K562 (cell line): ENCODE results near the gene VPS35L.
"Not testable (repeated sequence)": the region's sequence is repeated elsewhere in the genome, so short reads cannot be mapped to it uniquely, and the experiment has no call there.

Source experiments
- BRCA1 ChIP-seq, 2 experiments: fragments of 450-650 bp in 1 of 2; sonication (generic) in 1 of 2; formaldehyde crosslinking in 1 of 2; IDR thresholded peaks; 2 replicates each; pipeline versions ENCODE4 v1.5.0 to v1.6.1; 2017 to 2020; ENCODE audit warnings: mild to moderate bottlenecking in 1 of 2, missing genetic modification reagents in 1 of 2
- CHCHD3 ChIP-seq: fragments of 250-450 bp; sonication (Bioruptor Pico); IDR thresholded peaks from 2 replicates; pipeline ENCODE4 v2.1.2; 2022; ENCODE audit warnings: mild to moderate bottlenecking
- MED1 ChIP-seq: sonication (generic); formaldehyde crosslinking; IDR thresholded peaks from 2 replicates; pipeline ENCODE4 v1.8.1; 2023; ENCODE audit warnings: missing genetic modification reagents, borderline replicate concordance
- POLR2A ChIP-seq: fragments of 450-650 bp; conservative IDR thresholded peaks from 2 replicates; pipeline ENCODE4 v1.6.1; 2016
- SP1 ChIP-seq: sonication (generic); formaldehyde crosslinking; IDR thresholded peaks from 2 replicates; pipeline ENCODE4 v1.8.1; 2022; ENCODE audit warnings: mild to moderate bottlenecking, missing genetic modification reagents
- ZNF551 ChIP-seq: fragments of 250-450 bp; sonication (Bioruptor Pico); IDR thresholded peaks from 2 replicates; pipeline ENCODE4 v1.5.0; 2021; ENCODE audit warnings: mild to moderate bottlenecking, moderate library complexity
- TF ChIP-seq, protein P1 (sequence below), 2 experiments: fragments of 450-650 bp; formaldehyde crosslinking in 1 of 2; IDR thresholded peaks; 2 replicates each; pipeline versions ENCODE4 v1.4.0 to v1.6.1; 2014 to 2020; ENCODE audit warnings: mild to moderate bottlenecking in 2 of 2, borderline replicate concordance in 1 of 2, low read depth in 1 of 2
- TF ChIP-seq, protein P2 (sequence below): IDR thresholded peaks from 3 replicates; pipeline ENCODE4 v1.6.1; 2011; ENCODE audit warnings: borderline replicate concordance, mild to moderate bottlenecking; ENCODE audit not compliant: insufficient read length, insufficient read depth
- TF ChIP-seq, protein P3 (sequence below): sonication (generic); formaldehyde crosslinking; IDR thresholded peaks from 2 replicates; pipeline ENCODE4 v1.9.0; 2022; ENCODE audit warnings: mild to moderate bottlenecking, missing genetic modification reagents
- TF ChIP-seq, protein P4 (sequence below): sonication (generic); formaldehyde crosslinking; IDR thresholded peaks from 2 replicates; pipeline ENCODE4 v1.8.0; 2022; ENCODE audit warnings: missing genetic modification reagents, mild to moderate bottlenecking, moderate library complexity, borderline replicate concordance

DNA sequence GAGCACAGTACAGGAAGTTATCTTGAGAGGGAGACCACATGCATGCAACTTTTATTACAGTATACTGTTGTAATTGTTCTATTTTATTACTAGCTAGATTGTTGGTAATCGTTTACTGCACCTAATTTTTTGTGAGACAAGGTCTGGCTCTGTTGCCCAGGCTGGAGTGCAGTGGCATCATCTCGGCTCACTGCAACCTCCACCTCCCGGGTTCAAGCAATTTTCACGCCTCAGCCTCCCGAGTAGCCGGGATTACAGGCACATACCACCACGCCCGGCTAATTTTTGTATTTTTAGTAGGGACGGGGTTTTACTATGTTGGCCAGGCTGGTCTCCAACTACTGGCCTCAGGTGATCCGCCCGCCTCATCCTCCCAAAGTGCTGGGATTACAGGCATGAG is 161.2 kb downstream of the VPS35L start:
- TF ChIP-seq SP1; POLR2A; CHCHD3 (CRISPR knock-in tag); ZNF551 (CRISPR knock-in tag); BRCA1 (IDR thresholded peaks at IDR 0.05); BRCA1 (CRISPR knock-in tag; IDR thresholded peaks at IDR 0.05); MED1 (CRISPR knock-in tag): not testable (repeated sequence)
- TF ChIP-seq, protein P1, sequence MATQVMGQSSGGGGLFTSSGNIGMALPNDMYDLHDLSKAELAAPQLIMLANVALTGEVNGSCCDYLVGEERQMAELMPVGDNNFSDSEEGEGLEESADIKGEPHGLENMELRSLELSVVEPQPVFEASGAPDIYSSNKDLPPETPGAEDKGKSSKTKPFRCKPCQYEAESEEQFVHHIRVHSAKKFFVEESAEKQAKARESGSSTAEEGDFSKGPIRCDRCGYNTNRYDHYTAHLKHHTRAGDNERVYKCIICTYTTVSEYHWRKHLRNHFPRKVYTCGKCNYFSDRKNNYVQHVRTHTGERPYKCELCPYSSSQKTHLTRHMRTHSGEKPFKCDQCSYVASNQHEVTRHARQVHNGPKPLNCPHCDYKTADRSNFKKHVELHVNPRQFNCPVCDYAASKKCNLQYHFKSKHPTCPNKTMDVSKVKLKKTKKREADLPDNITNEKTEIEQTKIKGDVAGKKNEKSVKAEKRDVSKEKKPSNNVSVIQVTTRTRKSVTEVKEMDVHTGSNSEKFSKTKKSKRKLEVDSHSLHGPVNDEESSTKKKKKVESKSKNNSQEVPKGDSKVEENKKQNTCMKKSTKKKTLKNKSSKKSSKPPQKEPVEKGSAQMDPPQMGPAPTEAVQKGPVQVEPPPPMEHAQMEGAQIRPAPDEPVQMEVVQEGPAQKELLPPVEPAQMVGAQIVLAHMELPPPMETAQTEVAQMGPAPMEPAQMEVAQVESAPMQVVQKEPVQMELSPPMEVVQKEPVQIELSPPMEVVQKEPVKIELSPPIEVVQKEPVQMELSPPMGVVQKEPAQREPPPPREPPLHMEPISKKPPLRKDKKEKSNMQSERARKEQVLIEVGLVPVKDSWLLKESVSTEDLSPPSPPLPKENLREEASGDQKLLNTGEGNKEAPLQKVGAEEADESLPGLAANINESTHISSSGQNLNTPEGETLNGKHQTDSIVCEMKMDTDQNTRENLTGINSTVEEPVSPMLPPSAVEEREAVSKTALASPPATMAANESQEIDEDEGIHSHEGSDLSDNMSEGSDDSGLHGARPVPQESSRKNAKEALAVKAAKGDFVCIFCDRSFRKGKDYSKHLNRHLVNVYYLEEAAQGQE (IDR thresholded peaks at IDR 0.05; ENCODE audit: borderline replicate concordance), result not testable (repeated sequence)
- TF ChIP-seq, protein P1 (CRISPR knock-in tag; IDR thresholded peaks at IDR 0.05; ENCODE audit: low read depth), result not testable (repeated sequence)
- TF ChIP-seq, protein P2, sequence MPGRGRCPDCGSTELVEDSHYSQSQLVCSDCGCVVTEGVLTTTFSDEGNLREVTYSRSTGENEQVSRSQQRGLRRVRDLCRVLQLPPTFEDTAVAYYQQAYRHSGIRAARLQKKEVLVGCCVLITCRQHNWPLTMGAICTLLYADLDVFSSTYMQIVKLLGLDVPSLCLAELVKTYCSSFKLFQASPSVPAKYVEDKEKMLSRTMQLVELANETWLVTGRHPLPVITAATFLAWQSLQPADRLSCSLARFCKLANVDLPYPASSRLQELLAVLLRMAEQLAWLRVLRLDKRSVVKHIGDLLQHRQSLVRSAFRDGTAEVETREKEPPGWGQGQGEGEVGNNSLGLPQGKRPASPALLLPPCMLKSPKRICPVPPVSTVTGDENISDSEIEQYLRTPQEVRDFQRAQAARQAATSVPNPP, result not testable (repeated sequence)
- TF ChIP-seq, protein P3, sequence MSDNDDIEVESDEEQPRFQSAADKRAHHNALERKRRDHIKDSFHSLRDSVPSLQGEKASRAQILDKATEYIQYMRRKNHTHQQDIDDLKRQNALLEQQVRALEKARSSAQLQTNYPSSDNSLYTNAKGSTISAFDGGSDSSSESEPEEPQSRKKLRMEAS (CRISPR knock-in tag), result not testable (repeated sequence)
- TF ChIP-seq, protein P4, sequence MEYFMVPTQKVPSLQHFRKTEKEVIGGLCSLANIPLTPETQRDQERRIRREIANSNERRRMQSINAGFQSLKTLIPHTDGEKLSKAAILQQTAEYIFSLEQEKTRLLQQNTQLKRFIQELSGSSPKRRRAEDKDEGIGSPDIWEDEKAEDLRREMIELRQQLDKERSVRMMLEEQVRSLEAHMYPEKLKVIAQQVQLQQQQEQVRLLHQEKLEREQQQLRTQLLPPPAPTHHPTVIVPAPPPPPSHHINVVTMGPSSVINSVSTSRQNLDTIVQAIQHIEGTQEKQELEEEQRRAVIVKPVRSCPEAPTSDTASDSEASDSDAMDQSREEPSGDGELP, result not testable (repeated sequence)
